HUES64 (cell line): ENCODE data around the gene ELMO3.

Source experiments
- H3K27ac ChIP-seq: 2 replicates; pipeline ENCODE4 v1.7.0; 2013; ENCODE audit warnings: low read depth, low read length, inconsistent platforms
- H3K27me3 ChIP-seq: 2 replicates; pipeline ENCODE4 v1.6.1; 2013; ENCODE audit warnings: mild to moderate bottlenecking, low read length; ENCODE audit not compliant: insufficient read depth
- H3K36me3 ChIP-seq: 2 replicates; pipeline ENCODE4 v1.6.1; 2013; ENCODE audit warnings: mild to moderate bottlenecking, low read length; ENCODE audit not compliant: insufficient read depth
- H3K4me1 ChIP-seq: 2 replicates; pipeline ENCODE4 v1.6.1; 2013; ENCODE audit warnings: mild to moderate bottlenecking, low read length, moderate library complexity; ENCODE audit not compliant: insufficient read depth
- H3K4me3 ChIP-seq: 2 replicates; pipeline ENCODE4 v1.5.1; 2013; ENCODE audit warnings: mild to moderate bottlenecking, low read length, moderate library complexity
- H3K9ac ChIP-seq: 2 replicates; pipeline ENCODE4 v1.6.1; 2013; ENCODE audit warnings: mild to moderate bottlenecking, low read depth, low read length
- H3K9me3 ChIP-seq: 2 replicates; pipeline ENCODE4 v1.6.1; 2013; ENCODE audit warnings: low read depth, low read length; ENCODE audit not compliant: insufficient read depth
- WGBS: fragments of 150-250, 120-280 bp; methylation state at CpG from one replicate; pipeline ENCODE4 v1.1.7; 2013; ENCODE audit warnings: missing lambda C conversion rate; 5-methylcytosine and 5-hydroxymethylcytosine counted together

The ELMO3 gene

GRCh38 chr16:67166110-67166547 lies 32.8 kb upstream of the ELMO3 start:
- 19% methylated on average over 16 of the region's 18 CpGs for WGBS
- peaks cover 96% of the 10 kb centered on the region for H3K27me3 ChIP-seq

GRCh38 chr16:67166598-67167168 lies 32.2 kb upstream of the ELMO3 start:
- no peak overlapping the region for H3K27ac ChIP-seq
- WGBS: 66% methylated on average over 5 of the region's 5 CpGs

More at GRCh38 chr16:67166110-67166547, 32.8 kb upstream of the ELMO3 start:
- peaks cover 5% of the 10 kb centered on the region for H3K4me1 ChIP-seq
- no peaks in the 10 kb centered on the region for H3K36me3 ChIP-seq
- no peaks in the 10 kb centered on the region for H3K9me3 ChIP-seq
- H3K9ac ChIP-seq: no peak overlapping the region
- no peak overlapping the region for H3K4me3 ChIP-seq
- H3K27ac ChIP-seq: no peak overlapping the region

GRCh38 chr16:67167588-67167987 lies 31.3 kb upstream of the ELMO3 start:
- Histone ChIP-seq H3K27me3 (peaks cover 96% of the 10 kb centered on the region), H3K4me3 (no peak overlapping the region), H3K36me3 (no peaks in the 10 kb centered on the region), H3K4me1 (peaks cover 5% of the 10 kb centered on the region), H3K9me3 (no peaks in the 10 kb centered on the region), H3K9ac (no peak overlapping the region), H3K27ac (no peak overlapping the region)
- 75% methylated on average over 7 of the region's 7 CpGs for WGBS

More at GRCh38 chr16:67166598-67167168, 32.2 kb upstream of the ELMO3 start:
- Histone ChIP-seq H3K4me3 (no peak overlapping the region), H3K9me3 (no peaks in the 10 kb centered on the region), H3K27me3 (peaks cover 96% of the 10 kb centered on the region), H3K36me3 (no peaks in the 10 kb centered on the region), H3K4me1 (peaks cover 5% of the 10 kb centered on the region), H3K9ac (no peak overlapping the region)

- Histone ChIP-seq H3K9me3 (no peaks in the 10 kb centered on the region), H3K36me3 (no peaks in the 10 kb centered on the region), H3K4me1 (peaks cover 12% of the 10 kb centered on the region), H3K4me3 (peak overlapping the region; percentile 59), H3K9ac (no peak overlapping the region), H3K27ac (no peak overlapping the region), H3K27me3 (peaks cover 96% of the 10 kb centered on the region)
- 26% methylated on average over 9 of the region's 9 CpGs for WGBS
Measured at GRCh38 chr16:67169011-67169451, 29.9 kb upstream of the ELMO3 start.

GRCh38 chr16:67169642-67170167 lies 29.2 kb upstream of the ELMO3 start:
- no peaks in the 10 kb centered on the region for H3K36me3 ChIP-seq
- H3K4me3 ChIP-seq: peak overlapping the region; percentile 59
- WGBS: 1% methylated on average over 24 of the region's 24 CpGs
- H3K27me3 ChIP-seq: peaks cover 96% of the 10 kb centered on the region
- H3K27ac ChIP-seq: no peak overlapping the region
- H3K9me3 ChIP-seq: no peaks in the 10 kb centered on the region
- H3K4me1 ChIP-seq: peaks cover 12% of the 10 kb centered on the region
- peak overlapping the region; percentile 27; the same call in 1 of the 2 replicates for H3K9ac ChIP-seq

- no peaks in the 10 kb centered on the region for H3K36me3 ChIP-seq
- no peaks in the 10 kb centered on the region for H3K9me3 ChIP-seq
- peaks cover 96% of the 10 kb centered on the region for H3K27me3 ChIP-seq
- peak within 1 kb of the TSS; percentile 55 for H3K9ac ChIP-seq
- no peak within 1 kb of the TSS for H3K27ac ChIP-seq
- H3K4me3 ChIP-seq: peak within 1 kb of the TSS; percentile 59
- WGBS: 2% methylated on average over 43 of the region's 50 CpGs
- peaks cover 12% of the 10 kb centered on the region for H3K4me1 ChIP-seq
Measured at GRCh38 chr16:67170168-67170948, 28.6 kb upstream of the ELMO3 start, which contains the start of gene NOL3. NOL3 (plus strand) TSS chr16:67170538.

- Histone ChIP-seq H3K4me3 (peak overlapping the region; percentile 59), H3K9ac (peak overlapping the region; percentile 55), H3K27ac (no peak overlapping the region), H3K9me3 (no peaks in the 10 kb centered on the region), H3K36me3 (no peaks in the 10 kb centered on the region), H3K4me1 (peaks cover 12% of the 10 kb centered on the region), H3K27me3 (peaks cover 96% of the 10 kb centered on the region)
- 36% methylated on average over 14 of the region's 14 CpGs for WGBS
Measured at GRCh38 chr16:67170949-67171649, 27.8 kb upstream of the ELMO3 start.

GRCh38 chr16:67173323-67173722 lies 25.6 kb upstream of the ELMO3 start:
- peaks cover 94% of the 10 kb centered on the region for H3K27me3 ChIP-seq
- no peak overlapping the region for H3K9ac ChIP-seq
- peak overlapping the region; percentile 50 for H3K4me3 ChIP-seq
- no peaks in the 10 kb centered on the region for H3K9me3 ChIP-seq
- no peaks in the 10 kb centered on the region for H3K36me3 ChIP-seq
- 78% methylated on average over 1 of the region's 1 CpG for WGBS
- H3K4me1 ChIP-seq: peaks cover 12% of the 10 kb centered on the region
- no peak overlapping the region for H3K27ac ChIP-seq

- WGBS: 2% methylated on average over 69 of the region's 71 CpGs
- H3K4me3 ChIP-seq: peak overlapping the region; percentile 50
- H3K27me3 ChIP-seq: peaks cover 93% of the 10 kb centered on the region
- no peaks in the 10 kb centered on the region for H3K36me3 ChIP-seq
- no peak overlapping the region for H3K27ac ChIP-seq
- H3K9me3 ChIP-seq: no peaks in the 10 kb centered on the region
- H3K4me1 ChIP-seq: peaks cover 12% of the 10 kb centered on the region
- H3K9ac ChIP-seq: no peak overlapping the region
Measured at GRCh38 chr16:67173808-67174705, 24.9 kb upstream of the ELMO3 start.

GRCh38 chr16:67174706-67175231 lies 24.2 kb upstream of the ELMO3 start:
- Histone ChIP-seq H3K4me3 (peak overlapping the region; percentile 50), H3K27me3 (peaks cover 86% of the 10 kb centered on the region), H3K36me3 (no peaks in the 10 kb centered on the region), H3K4me1 (peaks cover 12% of the 10 kb centered on the region), H3K27ac (no peak overlapping the region), H3K9ac (no peak overlapping the region), H3K9me3 (no peaks in the 10 kb centered on the region)
- WGBS: 63% methylated on average over 31 of the region's 31 CpGs
